ENCODE results near the gene IPP. TPM values are rescaled to one million over a fixed set of nuclear protein-coding genes. Genes with fewer than 3 reads are reported as not detected.

IPP gene
- total RNA-seq, 1 donor from 2014 or later: 6.6 TPM

Other genes with a start within 250 kb of the IPP start
- 556 and 885 TPM in 2 replicates for gene PRDX1, start 228.8 kb downstream of the IPP start, total RNA-seq
- gene AKR1A1, start 199.8 kb downstream of the IPP start, total RNA-seq: 123 and 133 TPM in 2 replicates
- gene NASP, start 166.6 kb downstream of the IPP start, total RNA-seq: 41.2 and 68.8 TPM in 2 replicates
- gene CCDC17, start 126.6 kb downstream of the IPP start, total RNA-seq: 0.82 and 1.9 TPM in 2 replicates
- 78.6 and 83.0 TPM in 2 replicates for gene GPBP1L1, start 64.1 kb downstream of the IPP start, total RNA-seq
- gene TMEM69, start 62.5 kb downstream of the IPP start, total RNA-seq: 25.8 and 34.5 TPM in 2 replicates
- 23.1 and 34.2 TPM in 2 replicates for gene MAST2, start 53.0 kb upstream of the IPP start, total RNA-seq

Measured in glomerular endothelial cell (primary cell).